Activated naive CD4-positive, alpha-beta T cell (primary cell): ENCODE data around the gene LDLRAD3.

Source experiments
- DNase-seq, 4 experiments: peaks; one replicate each; lab custom pipeline; 2025; lab: John Stamatoyannopoulos, UW

The LDLRAD3 gene

GRCh38 chr11:36104660-36104992, 160.8 kb downstream of the LDLRAD3 start:
- no peak for DNase-seq

- no peak for DNase-seq
These were observed 162.1 kb downstream of the LDLRAD3 start for GRCh38 chr11:36105743-36106581.

- no peak for DNase-seq
These were observed 163.7 kb downstream of the LDLRAD3 start for GRCh38 chr11:36107547-36107946.

GRCh38 chr11:36108881-36109589, 165.2 kb downstream of the LDLRAD3 start:
- no peak for DNase-seq

GRCh38 chr11:36109590-36109849, 165.7 kb downstream of the LDLRAD3 start:
- DNase-seq = no peak

GRCh38 chr11:36109850-36110606, 166.2 kb downstream of the LDLRAD3 start:
- no peak for DNase-seq

GRCh38 chr11:36110668-36111410, 167.0 kb downstream of the LDLRAD3 start:
- DNase-seq = no peak

- DNase-seq = no peak
These were observed 170.2 kb downstream of the LDLRAD3 start for GRCh38 chr11:36114095-36114494.

- DNase-seq = no peak
These were observed 171.5 kb downstream of the LDLRAD3 start for GRCh38 chr11:36115378-36115801.

GRCh38 chr11:36116161-36116560, 172.3 kb downstream of the LDLRAD3 start:
- DNase-seq = no peak

GRCh38 chr11:36118084-36118483, 174.2 kb downstream of the LDLRAD3 start:
- DNase-seq = no peak

GRCh38 chr11:36119300-36119699, 175.4 kb downstream of the LDLRAD3 start:
- DNase-seq = no peak

GRCh38 chr11:36121054-36121453, 177.2 kb downstream of the LDLRAD3 start:
- DNase-seq = no peak

- DNase-seq = no peak
These were observed 178.8 kb downstream of the LDLRAD3 start for GRCh38 chr11:36122671-36123070.

GRCh38 chr11:36123336-36124101, 179.7 kb downstream of the LDLRAD3 start:
- DNase-seq = no peak

- no peak for DNase-seq
These were observed 182.8 kb downstream of the LDLRAD3 start for GRCh38 chr11:36126678-36127077.

GRCh38 chr11:36127550-36127949, 183.7 kb downstream of the LDLRAD3 start:
- no peak for DNase-seq

GRCh38 chr11:36129955-36130354, 186.1 kb downstream of the LDLRAD3 start:
- DNase-seq = no peak

- DNase-seq = no peak
These were observed 186.5 kb downstream of the LDLRAD3 start for GRCh38 chr11:36130401-36130800.

- no peak for DNase-seq
These were observed 188.0 kb downstream of the LDLRAD3 start for GRCh38 chr11:36131721-36132397.

GRCh38 chr11:36132940-36133339, 189.1 kb downstream of the LDLRAD3 start:
- DNase-seq = no peak
